ENCODE results near the gene PATJ.

PATJ gene

DNA sequence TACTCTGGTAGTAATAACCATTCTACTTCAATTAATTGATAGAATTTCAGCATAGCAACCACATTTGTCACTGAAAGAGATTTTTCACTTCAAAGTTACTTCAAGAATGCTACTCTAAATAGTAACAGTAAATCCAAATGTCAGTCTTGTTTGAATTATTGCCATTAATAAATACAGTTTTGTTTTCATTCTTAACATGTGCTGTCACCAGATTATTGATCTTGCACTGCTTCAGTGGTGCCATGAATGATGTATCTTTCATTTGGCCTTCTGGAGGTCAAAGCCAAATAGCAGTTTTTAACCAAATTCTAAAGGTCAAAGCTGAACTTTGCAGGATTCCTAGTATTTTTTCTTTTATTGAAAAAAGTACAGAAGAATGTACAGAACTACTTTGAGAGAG lies 199.5 kb downstream of the PATJ start:
- TF ChIP-seq POLR2AphosphoS5 (IDR thresholded peaks at IDR 0.05; ENCODE audit: low read depth, low read length) = no peak
- TF ChIP-seq SIN3A (IDR thresholded peaks at IDR 0.05; ENCODE audit: borderline replicate concordance, insufficient read depth, low read length) = no peak
- no peak for TF ChIP-seq REST (IDR thresholded peaks at IDR 0.05; ENCODE audit: insufficient read depth in 1 of 2, low read depth in 2 of 2, low read length in 2 of 2)
- TF ChIP-seq FOXP2 (optimal IDR thresholded peaks at IDR 0.05; ENCODE audit: borderline replicate concordance, extremely low read depth, extremely low read length, insufficient read depth) = no peak
- TF ChIP-seq TAF1 (IDR thresholded peaks at IDR 0.05; ENCODE audit: borderline replicate concordance, insufficient read depth, low read length) = no peak

DNA sequence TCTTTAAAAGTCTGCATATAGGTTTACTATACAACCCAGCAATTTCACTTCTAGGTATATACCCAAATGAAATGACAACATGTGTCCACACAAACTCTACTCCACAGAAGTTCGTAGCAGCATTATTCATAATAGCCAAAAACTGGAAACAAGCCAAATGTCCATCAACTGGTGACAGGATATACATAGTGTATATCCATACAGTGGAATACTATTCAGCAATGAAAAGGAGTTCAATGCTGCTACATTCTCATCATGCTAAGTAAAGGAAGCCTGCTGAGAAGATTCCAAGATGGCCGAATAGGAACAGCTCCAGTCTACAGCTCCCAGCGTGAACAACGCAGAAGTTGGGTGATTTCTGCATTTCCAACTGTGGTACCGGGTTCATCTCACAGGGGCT lies 200.6 kb downstream of the PATJ start:
- TF ChIP-seq REST (IDR thresholded peaks at IDR 0.05; ENCODE audit: insufficient read depth in 1 of 2, low read depth in 2 of 2, low read length in 2 of 2) (no peak), POLR2AphosphoS5 (IDR thresholded peaks at IDR 0.05; ENCODE audit: low read depth, low read length) (no peak), TAF1 (IDR thresholded peaks at IDR 0.05; ENCODE audit: borderline replicate concordance, insufficient read depth, low read length) (no peak), SIN3A (IDR thresholded peaks at IDR 0.05; ENCODE audit: borderline replicate concordance, insufficient read depth, low read length) (no peak), FOXP2 (optimal IDR thresholded peaks at IDR 0.05; ENCODE audit: borderline replicate concordance, extremely low read depth, extremely low read length, insufficient read depth) (no peak)

GRCh38 chr1:61950418-61950817 lies 208.1 kb downstream of the PATJ start:
- TF ChIP-seq SIN3A (IDR thresholded peaks at IDR 0.05; ENCODE audit: borderline replicate concordance, insufficient read depth, low read length) (no peak), POLR2AphosphoS5 (IDR thresholded peaks at IDR 0.05; ENCODE audit: low read depth, low read length) (no peak), FOXP2 (optimal IDR thresholded peaks at IDR 0.05; ENCODE audit: borderline replicate concordance, extremely low read depth, extremely low read length, insufficient read depth) (no peak), TAF1 (IDR thresholded peaks at IDR 0.05; ENCODE audit: borderline replicate concordance, insufficient read depth, low read length) (no peak), REST (IDR thresholded peaks at IDR 0.05; ENCODE audit: insufficient read depth in 1 of 2, low read depth in 2 of 2, low read length in 2 of 2) (no peak)

DNA sequence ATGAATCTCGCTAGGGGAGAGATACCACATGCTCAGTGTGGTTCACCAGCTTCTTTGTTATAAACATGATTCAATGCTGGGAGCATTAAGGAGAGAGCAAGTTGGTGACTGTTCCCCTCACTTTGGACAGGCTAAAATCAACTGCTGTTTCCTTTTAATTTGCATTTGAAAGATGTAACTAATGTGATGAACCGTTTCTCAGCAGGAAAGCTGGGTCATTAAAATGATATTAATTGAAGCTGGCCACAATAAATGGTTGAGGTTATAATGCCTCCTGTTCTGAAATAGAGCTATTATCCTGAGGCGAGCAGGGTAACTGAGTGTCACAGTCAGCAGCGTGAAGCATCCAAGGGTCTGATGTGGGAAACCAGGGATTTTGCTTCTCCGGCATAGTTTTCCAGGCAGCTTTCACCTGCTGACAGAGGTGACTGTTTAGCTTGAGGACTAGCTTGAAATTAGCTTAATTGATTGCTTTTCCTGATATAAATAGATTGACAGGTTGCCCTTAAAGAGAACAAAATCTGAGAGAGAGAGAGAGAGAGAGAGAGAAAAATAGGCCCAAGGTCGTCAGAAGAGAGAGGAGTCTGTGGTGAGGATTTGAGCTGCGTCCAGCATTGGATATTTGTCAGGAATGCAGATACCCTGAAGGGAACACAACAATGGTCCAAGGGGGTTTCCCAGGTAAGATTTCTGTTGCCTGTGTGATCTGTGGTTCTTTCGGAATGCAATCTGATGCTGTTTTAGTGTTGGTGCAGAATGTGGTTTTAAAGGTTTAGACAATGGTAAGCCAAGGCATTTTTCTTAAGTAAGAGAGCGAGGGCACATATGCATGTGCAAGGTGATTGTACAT lies 209.7 kb downstream of the PATJ start:
- TF ChIP-seq SIN3A (IDR thresholded peaks at IDR 0.05; ENCODE audit: borderline replicate concordance, insufficient read depth, low read length) (no peak), FOXP2 (optimal IDR thresholded peaks at IDR 0.05; ENCODE audit: borderline replicate concordance, extremely low read depth, extremely low read length, insufficient read depth) (no peak), REST (IDR thresholded peaks at IDR 0.05; ENCODE audit: insufficient read depth in 1 of 2, low read depth in 2 of 2, low read length in 2 of 2) (no peak), TAF1 (IDR thresholded peaks at IDR 0.05; ENCODE audit: borderline replicate concordance, insufficient read depth, low read length) (no peak), POLR2AphosphoS5 (IDR thresholded peaks at IDR 0.05; ENCODE audit: low read depth, low read length) (no peak)
